GM12878 (cell line): ENCODE data around the gene TPCN1. TPM values are rescaled to one million over a fixed set of nuclear protein-coding genes. Genes with fewer than 3 reads are reported as not detected.

Experiments used
- ATAC-seq: fragments of 200-7000 bp; cut with Tn5 transposase; 3 replicates; pipeline ENCODE4 v1.9.1; 2020; ENCODE audit warnings: mild to moderate bottlenecking, moderate library complexity
- BruUV-seq: library from RNA; stranded (reverse); fragments of 400-500 nt; replicated peaks from 2 replicates; lab custom pipeline; 2021; lab: Mats Ljungman, UMichigan
- CTCF ChIA-PET: fragments of 300-600 bp; sonication (Branson Sonifier 250); formaldehyde crosslinking; extraction: SDS; loops from one replicate; lab custom pipeline; 2021; ENCODE audit warnings: inconsistent platforms; lab: Yijun Ruan, JAX
- POLR2A ChIA-PET: fragments of 350-600 bp; formaldehyde crosslinking; extraction: SDS; loops from one replicate; lab custom pipeline; 2021; ENCODE audit warnings: inconsistent platforms; lab: Charles Lee
- RAD21 ChIA-PET: fragments of 300-600 bp; sonication (Branson Sonifier 250); formaldehyde crosslinking; loops from one replicate; lab custom pipeline; 2023; ENCODE audit warnings: antibody characterized with exemption; ENCODE audit not compliant: unreplicated experiment; lab: Charles Lee
- SMC1A ChIA-PET: fragments of 300-600 bp; sonication (Branson Sonifier 250); formaldehyde crosslinking; loops from one replicate; lab custom pipeline; 2023; ENCODE audit not compliant: unreplicated experiment, uncharacterized antibody; lab: Charles Lee
- DNase-seq: peaks from one replicate; pipeline ENCODE4 v3.0.0-alpha.2; 2011; ENCODE audit warnings: low read depth, low spot score
- FAIRE-seq: peaks from 3 replicates; lab custom pipeline; 2011; peaks lifted over from hg19 to GRCh38; lab: Jason Lieb, UNC
- H2AFZ ChIP-seq: 2 replicates; pipeline ENCODE4 v1.6.0; 2011; ENCODE audit warnings: low read depth, low read length, control low read depth; ENCODE audit not compliant: control insufficient read depth
- H3K27ac ChIP-seq: 2 replicates; pipeline ENCODE4 v1.5.1; 2011; ENCODE audit warnings: control low read depth; ENCODE audit not compliant: control insufficient read depth, insufficient read depth
- H3K27me3 ChIP-seq, 2 experiments: replicated peaks in 1 of 2; 2 replicates each; pipeline versions ENCODE4 v1.6.0 to v1.6.1; 2011; ENCODE audit warnings: low read length in 1 of 2; ENCODE audit not compliant: control insufficient read depth in 2 of 2, insufficient read depth in 2 of 2
- H3K36me3 ChIP-seq, 2 experiments: 2 replicates each; pipeline ENCODE4 v1.5.1; 2011; ENCODE audit warnings: low read length in 1 of 2; ENCODE audit not compliant: control insufficient read depth in 2 of 2, insufficient read depth in 2 of 2
- H3K4me1 ChIP-seq: 2 replicates; pipeline ENCODE4 v1.6.1; 2011; ENCODE audit warnings: mild to moderate bottlenecking, low read length, moderate library complexity, mixed read lengths; ENCODE audit not compliant: control insufficient read depth, insufficient read depth
- H3K4me2 ChIP-seq: 2 replicates; pipeline ENCODE4 v1.6.0; 2011; ENCODE audit warnings: control low read depth; ENCODE audit not compliant: control insufficient read depth, insufficient read depth
- H3K4me3 ChIP-seq: fragments of 200-600 bp; sonication (generic); 2 replicates; pipeline ENCODE4 v1.5.1; 2016
- H3K79me2 ChIP-seq: 2 replicates; pipeline ENCODE4 v1.6.0; 2011; ENCODE audit warnings: low read length; ENCODE audit not compliant: control insufficient read depth, insufficient read depth
- H3K9ac ChIP-seq: 2 replicates; pipeline ENCODE4 v1.8.0; 2011; ENCODE audit warnings: low read length, control low read depth, mixed read lengths; ENCODE audit not compliant: control insufficient read depth, insufficient read depth
- H3K9me3 ChIP-seq: replicated peaks from 3 replicates; pipeline ENCODE4 v1.5.1; 2011; ENCODE audit warnings: mild to moderate bottlenecking, low read length; ENCODE audit not compliant: control insufficient read depth, insufficient read depth
- H4K20me1 ChIP-seq: 2 replicates; pipeline ENCODE4 v1.6.0; 2011; ENCODE audit not compliant: control insufficient read depth, insufficient read depth
- GABPA ChIP-seq: IDR thresholded peaks from 2 replicates; pipeline ENCODE4 v1.6.1; 2014; ENCODE audit warnings: antibody characterized with exemption, low read depth, mild to moderate bottlenecking, inconsistent platforms
- GATAD2B ChIP-seq: fragments of 450-650 bp; conservative IDR thresholded peaks from 2 replicates; pipeline ENCODE4 v1.6.1; 2017; ENCODE audit warnings: low read depth, mild to moderate bottlenecking, moderate library complexity
- HSF1 ChIP-seq: fragments of 150-350 bp; IDR thresholded peaks from 2 replicates; pipeline ENCODE4 v1.6.1; 2014; ENCODE audit warnings: mild to moderate bottlenecking, low read depth, low read length
- NFYA ChIP-seq: IDR thresholded peaks from 2 replicates; pipeline ENCODE4 v1.6.1; 2011; ENCODE audit warnings: low read depth, mild to moderate bottlenecking, low read length, improper control_type of control experiment, borderline replicate concordance
- POLR2AphosphoS2 ChIP-seq: IDR thresholded peaks from 2 replicates; pipeline ENCODE4 v1.6.1; 2011; ENCODE audit warnings: low read depth, mild to moderate bottlenecking, low read length, improper control_type of control experiment, moderate library complexity
- RAD51 ChIP-seq: fragments of 450-650 bp; IDR thresholded peaks from 2 replicates; pipeline ENCODE4 v1.6.1; 2016; ENCODE audit warnings: moderate library complexity, mild to moderate bottlenecking, inconsistent platforms
- SREBF2 ChIP-seq: IDR thresholded peaks from 2 replicates; pipeline ENCODE4 v1.6.1; 2012; ENCODE audit warnings: mild to moderate bottlenecking, low read length
- USF1 ChIP-seq: IDR thresholded peaks from 2 replicates; pipeline ENCODE4 v1.6.1; 2011; ENCODE audit warnings: borderline replicate concordance, low read depth, mild to moderate bottlenecking, moderate library complexity, mixed read lengths, low read length; ENCODE audit not compliant: insufficient read depth; ENCODE audit errors: extremely low read length
- YBX1 ChIP-seq: fragments of 450-650 bp; IDR thresholded peaks from 2 replicates; pipeline ENCODE4 v1.6.1; 2016; ENCODE audit warnings: antibody characterized with exemption
- ZBTB40 ChIP-seq: fragments of 450-650 bp; IDR thresholded peaks from 2 replicates; pipeline ENCODE4 v1.6.1; 2016; ENCODE audit warnings: mild to moderate bottlenecking, moderate library complexity, borderline replicate concordance
- WGBS: methylation state at CpG from one replicate; pipeline ENCODE4 v1.1.6; 2016; ENCODE audit warnings: low lambda C conversion rate; ENCODE audit not compliant: insufficient replicate concordance, insufficient coverage; ENCODE audit errors: missing lambda C conversion rate; 5-methylcytosine and 5-hydroxymethylcytosine counted together
- in situ Hi-C: fragments of 300-500 bp; cut with MboI; formaldehyde crosslinking; loops from 9 replicates; pipeline ENCODE4 v1.14.3; 2018; ENCODE audit warnings: mixed read lengths
- intact Hi-C: fragments of 100-400 bp; cut with micrococcal nuclease; formaldehyde crosslinking; loops from one replicate; pipeline ENCODE4 v1.14.2; 2022; ENCODE audit not compliant: unreplicated experiment
- polyA plus RNA-seq, 11 experiments: library from polyadenylated mRNA; depleted of rRNA in 4 of 11; unstranded in 6 of 11; stranded (reverse) in 5 of 11; fragments of >200 nt; fragmentation: Nextera tagmentation in 4 of 11; fragmentation: Illumina TruSeq in 1 of 11; extraction: Ambion mirVana in 4 of 11; extraction: Trizol in 1 of 11; gene quantifications; 1 replicate in 1 of 11; 2 replicates in 10 of 11; pipeline versions ENCODE4 v1.2.1 to v1.2.3, GENCODE V29; 2011 to 2016; ENCODE audit warnings: inconsistent platforms in 2 of 11, missing spikeins in 2 of 11, low read depth in 1 of 11
- total RNA-seq, 4 experiments: library from RNA; depleted of rRNA in 3 of 4; stranded (reverse); fragments of >200 nt in 3 of 4; fragmentation: Illumina TruSeq in 1 of 4; extraction: Trizol in 1 of 4; gene quantifications; 2 replicates each; pipeline versions ENCODE4 v1.2.1 to v1.2.3, GENCODE V29; 2013 to 2021

TPCN1 gene
- total and polyA plus RNA-seq, 10 of the 15 experiments (the other 5 are each of a cell fraction or from before 2014, with no cell fraction given), result 0.79 to 30.9 (median 19.4) TPM

GRCh38 chr12:113298472-113298817 lies 77.2 kb downstream of the TPCN1 start (continued):
- no peak for TF ChIP-seq ZBTB40
- no peak for TF ChIP-seq NFYA
- TF ChIP-seq GABPA, result no peak
- no peak for TF ChIP-seq USF1
- TF ChIP-seq POLR2AphosphoS2, result no peak
- no peak for TF ChIP-seq SREBF2

- FAIRE-seq, result no peak
- no peak for DNase-seq
- Histone ChIP-seq H3K9ac (no peak overlapping the region), H3K79me2 (no peaks in the 10 kb centered on the region), H3K27ac (no peak overlapping the region), H2AFZ (no peak overlapping the region), H3K4me3 (no peak overlapping the region), H3K4me1 (no peaks in the 10 kb centered on the region), H3K9me3 (no peaks in the 10 kb centered on the region), H3K4me2 (no peak overlapping the region), H4K20me1 (no peaks in the 10 kb centered on the region), H3K27me3 (no peaks in the 10 kb centered on the region), H3K36me3 (peaks cover 0 to 4% of the 10 kb centered on the region in 2 experiments; a peak in 3 of 4 replicates)
- ChIA-PET CTCF (interaction anchor here (1.1 kb wide), 1 partner anchor 126 kb away, joined by 3 read pairs; no protein-coding TSS in a partner anchor), POLR2A (no interaction called here), RAD21 (interaction anchor here (1.1 kb wide), 1 partner anchor 126 kb away, joined by 3 read pairs; no protein-coding TSS in a partner anchor), SMC1A (no interaction called here)
- BruUV-seq, result no TSS peak
- in situ Hi-C loops, result no loop called here
- 54% methylated on average over 20 of the region's 20 CpGs for WGBS
- ATAC-seq, result no peak
- intact Hi-C loops, result no loop called here
- TF ChIP-seq HSF1 (no peak), GATAD2B (no peak), YBX1 (no peak), RAD51 (no peak)
Measured at GRCh38 chr12:113298861-113299545, 77.7 kb downstream of the TPCN1 start.
